WTC11 (cell line): ENCODE results near the gene DISP2. TPM values are rescaled to one million over a fixed set of nuclear protein-coding genes. Genes with fewer than 3 reads are reported as not detected.

Experiments used
- ATAC-seq: fragments of 200-7000 bp; cut with Tn5 transposase; 2 replicates; pipeline ENCODE4 v1.10.0; 2021; ENCODE audit warnings: mild to moderate bottlenecking, moderate library complexity
- CTCF ChIA-PET: fragments of 300-600 bp; sonication (Branson Sonifier 250); formaldehyde crosslinking; loops from one replicate; lab custom pipeline; 2021; ENCODE audit warnings: antibody characterized with exemption; lab: Charles Lee
- POLR2A ChIA-PET: fragments of 350-600 bp; sonication (Branson Sonifier 250); formaldehyde crosslinking; loops from one replicate; lab custom pipeline; 2021; ENCODE audit warnings: antibody characterized with exemption; lab: Charles Lee
- DNase-seq: peaks from one replicate; pipeline ENCODE4 v3.0.0; 2021; ENCODE audit warnings: low spot score
- H3K27ac Mint-ChIP-seq: 2 replicates; pipeline ENCODE4 v1.8.0; 2021; ENCODE audit warnings: mixed read lengths
- H3K27me3 Mint-ChIP-seq: 2 replicates; pipeline ENCODE4 v1.8.0; 2021; ENCODE audit warnings: low read depth, mild to moderate bottlenecking, moderate library complexity, mixed read lengths
- H3K36me3 Mint-ChIP-seq: 2 replicates; pipeline ENCODE4 v1.8.0; 2021; ENCODE audit warnings: mixed read lengths
- H3K4me1 Mint-ChIP-seq: 2 replicates; pipeline ENCODE4 v1.8.0; 2022; ENCODE audit warnings: mixed read lengths
- H3K4me3 Mint-ChIP-seq: 2 replicates; pipeline ENCODE4 v1.8.0; 2021; ENCODE audit warnings: mild to moderate bottlenecking, moderate library complexity, mixed read lengths
- H3K9me3 Mint-ChIP-seq: 2 replicates; pipeline ENCODE4 v1.8.0; 2021; ENCODE audit warnings: mixed read lengths
- CREB1 ChIP-seq: sonication (generic); formaldehyde crosslinking; IDR thresholded peaks from 2 replicates; pipeline ENCODE4 v1.8.0; 2023; ENCODE audit warnings: mild to moderate bottlenecking, missing genetic modification reagents
- FOXJ3 ChIP-seq: sonication (generic); formaldehyde crosslinking; IDR thresholded peaks from 2 replicates; pipeline ENCODE4 v1.9.0; 2021; ENCODE audit warnings: missing genetic modification reagents, mild to moderate bottlenecking, borderline replicate concordance
- KAT7 ChIP-seq: sonication (generic); formaldehyde crosslinking; IDR thresholded peaks from 2 replicates; pipeline ENCODE4 v1.8.1; 2023; ENCODE audit warnings: missing genetic modification reagents, mild to moderate bottlenecking, borderline replicate concordance
- NFYB ChIP-seq: sonication (generic); formaldehyde crosslinking; conservative IDR thresholded peaks from 2 replicates; pipeline ENCODE4 v1.8.0; 2022; ENCODE audit warnings: low read depth, missing genetic modification reagents
- NR1H2 ChIP-seq: sonication (generic); formaldehyde crosslinking; IDR thresholded peaks from 2 replicates; pipeline ENCODE4 v1.9.0; 2021; ENCODE audit warnings: mild to moderate bottlenecking, moderate library complexity, missing genetic modification reagents
- RORB ChIP-seq: fragments of 250-450 bp; sonication (Bioruptor Pico); IDR thresholded peaks from 2 replicates; pipeline ENCODE4 v1.9.0; 2021; ENCODE audit warnings: mild to moderate bottlenecking
- TCF7 ChIP-seq: sonication (generic); formaldehyde crosslinking; IDR thresholded peaks from 2 replicates; pipeline ENCODE4 v1.8.0; 2022; ENCODE audit warnings: mild to moderate bottlenecking, low read depth, missing genetic modification reagents, moderate library complexity
- ZNF219 ChIP-seq: sonication (generic); formaldehyde crosslinking; IDR thresholded peaks from 2 replicates; pipeline ENCODE4 v1.8.0; 2023; ENCODE audit warnings: missing genetic modification reagents, mild to moderate bottlenecking, borderline replicate concordance
- ZNF232 ChIP-seq: sonication (generic); formaldehyde crosslinking; IDR thresholded peaks from 2 replicates; pipeline ENCODE4 v1.8.0; 2022; ENCODE audit warnings: mild to moderate bottlenecking, missing genetic modification reagents
- ZNF423 ChIP-seq: fragments of 250-450 bp; sonication (Bioruptor Pico); IDR thresholded peaks from 2 replicates; pipeline ENCODE4 v2.1.2; 2022; ENCODE audit warnings: mild to moderate bottlenecking, moderate library complexity
- total RNA-seq: library from RNA; stranded (reverse); gene quantifications from 3 replicates; pipeline ENCODE4 v1.2.3, GENCODE V29; 2021
- TF ChIP-seq, protein P1 (sequence below): sonication (generic); formaldehyde crosslinking; IDR thresholded peaks from 2 replicates; pipeline ENCODE4 v1.8.1; 2022; ENCODE audit warnings: low read depth, mild to moderate bottlenecking, moderate library complexity, missing genetic modification reagents, borderline replicate concordance
- TF ChIP-seq, protein P2 (sequence below): fragments of 250-450 bp; sonication (Bioruptor Pico); IDR thresholded peaks from 2 replicates; pipeline ENCODE4 v1.9.0; 2021; ENCODE audit warnings: mild to moderate bottlenecking, borderline replicate concordance
- TF ChIP-seq, protein P3 (sequence below): sonication (generic); formaldehyde crosslinking; IDR thresholded peaks from 2 replicates; pipeline ENCODE4 v1.8.1; 2023; ENCODE audit warnings: mild to moderate bottlenecking, missing genetic modification reagents, borderline replicate concordance
- TF ChIP-seq, protein P4 (sequence below): sonication (generic); formaldehyde crosslinking; IDR thresholded peaks from 2 replicates; pipeline ENCODE4 v1.8.0; 2022; ENCODE audit warnings: mild to moderate bottlenecking, missing genetic modification reagents
- TF ChIP-seq, protein P5 (sequence below): sonication (generic); formaldehyde crosslinking; IDR thresholded peaks from 2 replicates; pipeline ENCODE4 v1.8.0; 2022; ENCODE audit warnings: missing genetic modification reagents

The DISP2 gene
- total RNA-seq, 1 experiment from 2014 or later, result 3.5 TPM

DNA sequence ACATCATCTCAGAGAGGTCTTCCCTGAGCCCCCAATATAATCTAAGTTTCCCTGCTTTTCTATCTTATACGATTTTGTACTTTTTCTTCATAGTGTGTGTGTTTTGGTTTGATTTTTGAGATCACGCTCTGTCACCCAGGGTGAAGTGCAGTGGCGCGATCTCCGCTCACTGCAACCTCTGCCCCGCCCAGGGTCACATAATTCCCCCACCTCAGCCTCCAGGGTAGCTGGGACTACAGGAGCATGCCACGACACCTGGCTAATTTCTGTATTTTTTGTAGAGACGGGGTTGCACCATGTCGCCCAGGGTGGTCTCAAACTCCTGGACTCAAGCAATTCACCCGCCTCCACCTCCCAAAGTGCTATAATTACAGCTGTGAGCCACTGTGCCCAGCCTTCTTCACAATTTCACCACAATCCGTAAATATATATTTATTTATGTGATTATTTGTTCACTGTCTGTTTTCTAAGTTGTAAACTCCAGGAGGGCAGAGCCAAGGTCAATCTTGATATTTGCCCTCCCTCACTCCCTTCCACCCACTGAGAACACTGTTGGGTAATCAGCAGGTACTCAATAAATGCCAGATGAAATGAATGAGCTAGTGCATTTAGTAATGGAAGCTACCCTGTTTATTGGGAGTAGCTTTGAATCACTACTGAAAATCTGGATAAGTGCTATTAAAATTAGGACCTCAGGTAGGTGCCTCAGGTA lies 24.0 kb downstream of the DISP2 start:
- peak overlapping the region; percentile 98; the same call in 1 of the 2 replicates for H3K27ac Mint-ChIP-seq
- H3K4me1 Mint-ChIP-seq, result peaks cover 22% of the 10 kb centered on the region
- peak overlapping the region; percentile 92 for H3K4me3 Mint-ChIP-seq
- H3K27me3 Mint-ChIP-seq, result no peaks in the 10 kb centered on the region
- H3K36me3 Mint-ChIP-seq, result peaks cover 29% of the 10 kb centered on the region
- CTCF ChIA-PET, result interaction anchor here (0.6 to 1.7 kb wide), 11 partner anchors 10 to 107 kb away, joined by 3 to 17 read pairs (median 3); partner anchors contain the start of genes CCDC9B and PLCB2
- TF ChIP-seq TCF7 (CRISPR knock-in tag) (no peak), CREB1 (CRISPR knock-in tag) (no peak), ZNF232 (CRISPR knock-in tag) (no peak), NR1H2 (no peak), FOXJ3 (CRISPR knock-in tag) (no peak), ZNF423 (CRISPR knock-in tag) (no peak), RORB (CRISPR knock-in tag) (no peak), NFYB (CRISPR knock-in tag) (no peak), ZNF219 (CRISPR knock-in tag) (no peak), KAT7 (no peak)
- TF ChIP-seq, protein P1, sequence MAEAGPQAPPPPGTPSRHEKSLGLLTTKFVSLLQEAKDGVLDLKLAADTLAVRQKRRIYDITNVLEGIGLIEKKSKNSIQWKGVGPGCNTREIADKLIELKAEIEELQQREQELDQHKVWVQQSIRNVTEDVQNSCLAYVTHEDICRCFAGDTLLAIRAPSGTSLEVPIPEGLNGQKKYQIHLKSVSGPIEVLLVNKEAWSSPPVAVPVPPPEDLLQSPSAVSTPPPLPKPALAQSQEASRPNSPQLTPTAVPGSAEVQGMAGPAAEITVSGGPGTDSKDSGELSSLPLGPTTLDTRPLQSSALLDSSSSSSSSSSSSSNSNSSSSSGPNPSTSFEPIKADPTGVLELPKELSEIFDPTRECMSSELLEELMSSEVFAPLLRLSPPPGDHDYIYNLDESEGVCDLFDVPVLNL (CRISPR knock-in tag), result no peak
- TF ChIP-seq, protein P2, sequence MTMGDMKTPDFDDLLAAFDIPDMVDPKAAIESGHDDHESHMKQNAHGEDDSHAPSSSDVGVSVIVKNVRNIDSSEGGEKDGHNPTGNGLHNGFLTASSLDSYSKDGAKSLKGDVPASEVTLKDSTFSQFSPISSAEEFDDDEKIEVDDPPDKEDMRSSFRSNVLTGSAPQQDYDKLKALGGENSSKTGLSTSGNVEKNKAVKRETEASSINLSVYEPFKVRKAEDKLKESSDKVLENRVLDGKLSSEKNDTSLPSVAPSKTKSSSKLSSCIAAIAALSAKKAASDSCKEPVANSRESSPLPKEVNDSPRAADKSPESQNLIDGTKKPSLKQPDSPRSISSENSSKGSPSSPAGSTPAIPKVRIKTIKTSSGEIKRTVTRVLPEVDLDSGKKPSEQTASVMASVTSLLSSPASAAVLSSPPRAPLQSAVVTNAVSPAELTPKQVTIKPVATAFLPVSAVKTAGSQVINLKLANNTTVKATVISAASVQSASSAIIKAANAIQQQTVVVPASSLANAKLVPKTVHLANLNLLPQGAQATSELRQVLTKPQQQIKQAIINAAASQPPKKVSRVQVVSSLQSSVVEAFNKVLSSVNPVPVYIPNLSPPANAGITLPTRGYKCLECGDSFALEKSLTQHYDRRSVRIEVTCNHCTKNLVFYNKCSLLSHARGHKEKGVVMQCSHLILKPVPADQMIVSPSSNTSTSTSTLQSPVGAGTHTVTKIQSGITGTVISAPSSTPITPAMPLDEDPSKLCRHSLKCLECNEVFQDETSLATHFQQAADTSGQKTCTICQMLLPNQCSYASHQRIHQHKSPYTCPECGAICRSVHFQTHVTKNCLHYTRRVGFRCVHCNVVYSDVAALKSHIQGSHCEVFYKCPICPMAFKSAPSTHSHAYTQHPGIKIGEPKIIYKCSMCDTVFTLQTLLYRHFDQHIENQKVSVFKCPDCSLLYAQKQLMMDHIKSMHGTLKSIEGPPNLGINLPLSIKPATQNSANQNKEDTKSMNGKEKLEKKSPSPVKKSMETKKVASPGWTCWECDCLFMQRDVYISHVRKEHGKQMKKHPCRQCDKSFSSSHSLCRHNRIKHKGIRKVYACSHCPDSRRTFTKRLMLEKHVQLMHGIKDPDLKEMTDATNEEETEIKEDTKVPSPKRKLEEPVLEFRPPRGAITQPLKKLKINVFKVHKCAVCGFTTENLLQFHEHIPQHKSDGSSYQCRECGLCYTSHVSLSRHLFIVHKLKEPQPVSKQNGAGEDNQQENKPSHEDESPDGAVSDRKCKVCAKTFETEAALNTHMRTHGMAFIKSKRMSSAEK (CRISPR knock-in tag), result no peak
- TF ChIP-seq, protein P3, sequence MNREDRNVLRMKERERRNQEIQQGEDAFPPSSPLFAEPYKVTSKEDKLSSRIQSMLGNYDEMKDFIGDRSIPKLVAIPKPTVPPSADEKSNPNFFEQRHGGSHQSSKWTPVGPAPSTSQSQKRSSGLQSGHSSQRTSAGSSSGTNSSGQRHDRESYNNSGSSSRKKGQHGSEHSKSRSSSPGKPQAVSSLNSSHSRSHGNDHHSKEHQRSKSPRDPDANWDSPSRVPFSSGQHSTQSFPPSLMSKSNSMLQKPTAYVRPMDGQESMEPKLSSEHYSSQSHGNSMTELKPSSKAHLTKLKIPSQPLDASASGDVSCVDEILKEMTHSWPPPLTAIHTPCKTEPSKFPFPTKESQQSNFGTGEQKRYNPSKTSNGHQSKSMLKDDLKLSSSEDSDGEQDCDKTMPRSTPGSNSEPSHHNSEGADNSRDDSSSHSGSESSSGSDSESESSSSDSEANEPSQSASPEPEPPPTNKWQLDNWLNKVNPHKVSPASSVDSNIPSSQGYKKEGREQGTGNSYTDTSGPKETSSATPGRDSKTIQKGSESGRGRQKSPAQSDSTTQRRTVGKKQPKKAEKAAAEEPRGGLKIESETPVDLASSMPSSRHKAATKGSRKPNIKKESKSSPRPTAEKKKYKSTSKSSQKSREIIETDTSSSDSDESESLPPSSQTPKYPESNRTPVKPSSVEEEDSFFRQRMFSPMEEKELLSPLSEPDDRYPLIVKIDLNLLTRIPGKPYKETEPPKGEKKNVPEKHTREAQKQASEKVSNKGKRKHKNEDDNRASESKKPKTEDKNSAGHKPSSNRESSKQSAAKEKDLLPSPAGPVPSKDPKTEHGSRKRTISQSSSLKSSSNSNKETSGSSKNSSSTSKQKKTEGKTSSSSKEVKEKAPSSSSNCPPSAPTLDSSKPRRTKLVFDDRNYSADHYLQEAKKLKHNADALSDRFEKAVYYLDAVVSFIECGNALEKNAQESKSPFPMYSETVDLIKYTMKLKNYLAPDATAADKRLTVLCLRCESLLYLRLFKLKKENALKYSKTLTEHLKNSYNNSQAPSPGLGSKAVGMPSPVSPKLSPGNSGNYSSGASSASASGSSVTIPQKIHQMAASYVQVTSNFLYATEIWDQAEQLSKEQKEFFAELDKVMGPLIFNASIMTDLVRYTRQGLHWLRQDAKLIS (CRISPR knock-in tag), result no peak
- TF ChIP-seq, protein P4, sequence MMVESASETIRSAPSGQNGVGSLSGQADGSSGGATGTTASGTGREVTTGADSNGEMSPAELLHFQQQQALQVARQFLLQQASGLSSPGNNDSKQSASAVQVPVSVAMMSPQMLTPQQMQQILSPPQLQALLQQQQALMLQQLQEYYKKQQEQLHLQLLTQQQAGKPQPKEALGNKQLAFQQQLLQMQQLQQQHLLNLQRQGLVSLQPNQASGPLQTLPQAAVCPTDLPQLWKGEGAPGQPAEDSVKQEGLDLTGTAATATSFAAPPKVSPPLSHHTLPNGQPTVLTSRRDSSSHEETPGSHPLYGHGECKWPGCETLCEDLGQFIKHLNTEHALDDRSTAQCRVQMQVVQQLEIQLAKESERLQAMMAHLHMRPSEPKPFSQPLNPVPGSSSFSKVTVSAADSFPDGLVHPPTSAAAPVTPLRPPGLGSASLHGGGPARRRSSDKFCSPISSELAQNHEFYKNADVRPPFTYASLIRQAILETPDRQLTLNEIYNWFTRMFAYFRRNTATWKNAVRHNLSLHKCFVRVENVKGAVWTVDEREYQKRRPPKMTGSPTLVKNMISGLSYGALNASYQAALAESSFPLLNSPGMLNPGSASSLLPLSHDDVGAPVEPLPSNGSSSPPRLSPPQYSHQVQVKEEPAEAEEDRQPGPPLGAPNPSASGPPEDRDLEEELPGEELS (CRISPR knock-in tag), result no peak
- TF ChIP-seq, protein P5, sequence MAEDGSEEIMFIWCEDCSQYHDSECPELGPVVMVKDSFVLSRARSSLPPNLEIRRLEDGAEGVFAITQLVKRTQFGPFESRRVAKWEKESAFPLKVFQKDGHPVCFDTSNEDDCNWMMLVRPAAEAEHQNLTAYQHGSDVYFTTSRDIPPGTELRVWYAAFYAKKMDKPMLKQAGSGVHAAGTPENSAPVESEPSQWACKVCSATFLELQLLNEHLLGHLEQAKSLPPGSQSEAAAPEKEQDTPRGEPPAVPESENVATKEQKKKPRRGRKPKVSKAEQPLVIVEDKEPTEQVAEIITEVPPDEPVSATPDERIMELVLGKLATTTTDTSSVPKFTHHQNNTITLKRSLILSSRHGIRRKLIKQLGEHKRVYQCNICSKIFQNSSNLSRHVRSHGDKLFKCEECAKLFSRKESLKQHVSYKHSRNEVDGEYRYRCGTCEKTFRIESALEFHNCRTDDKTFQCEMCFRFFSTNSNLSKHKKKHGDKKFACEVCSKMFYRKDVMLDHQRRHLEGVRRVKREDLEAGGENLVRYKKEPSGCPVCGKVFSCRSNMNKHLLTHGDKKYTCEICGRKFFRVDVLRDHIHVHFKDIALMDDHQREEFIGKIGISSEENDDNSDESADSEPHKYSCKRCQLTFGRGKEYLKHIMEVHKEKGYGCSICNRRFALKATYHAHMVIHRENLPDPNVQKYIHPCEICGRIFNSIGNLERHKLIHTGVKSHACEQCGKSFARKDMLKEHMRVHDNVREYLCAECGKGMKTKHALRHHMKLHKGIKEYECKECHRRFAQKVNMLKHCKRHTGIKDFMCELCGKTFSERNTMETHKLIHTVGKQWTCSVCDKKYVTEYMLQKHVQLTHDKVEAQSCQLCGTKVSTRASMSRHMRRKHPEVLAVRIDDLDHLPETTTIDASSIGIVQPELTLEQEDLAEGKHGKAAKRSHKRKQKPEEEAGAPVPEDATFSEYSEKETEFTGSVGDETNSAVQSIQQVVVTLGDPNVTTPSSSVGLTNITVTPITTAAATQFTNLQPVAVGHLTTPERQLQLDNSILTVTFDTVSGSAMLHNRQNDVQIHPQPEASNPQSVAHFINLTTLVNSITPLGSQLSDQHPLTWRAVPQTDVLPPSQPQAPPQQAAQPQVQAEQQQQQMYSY (CRISPR knock-in tag), result no peak
- TF ChIP-seq, all 79 proteins: peak for 0
- DNase-seq (no peak), ATAC-seq (no peak)
- H3K9me3 Mint-ChIP-seq, result peaks cover 8% of the 10 kb centered on the region
- POLR2A ChIA-PET, result interaction anchor here (0.5 to 1.5 kb wide), 6 partner anchors 10 to 41 kb away, joined by 3 to 8 read pairs (median 4); partner anchors contain the start of genes CCDC9B and IVD
